SK-N-SH (cell line): ENCODE measurements around the gene ZCCHC14. TPM values are rescaled to one million over a fixed set of nuclear protein-coding genes. Genes with fewer than 3 reads are reported as not detected.

ENCODE experiments used
- CTCF ChIA-PET: fragments of 300-600, 350-600 bp; formaldehyde crosslinking; extraction: SDS; loops from one replicate; lab custom pipeline; 2021; lab: Yijun Ruan, JAX
- POLR2A ChIA-PET: fragments of 350-600 bp; sonication (Branson Sonifier 250); formaldehyde crosslinking; extraction: SDS; loops from one replicate; lab custom pipeline; 2020; ENCODE audit warnings: antibody characterized with exemption, inconsistent platforms; lab: Yijun Ruan, JAX
- DNase-seq: peaks from one replicate; pipeline ENCODE4 v3.0.0; 2012
- H2AFZ ChIP-seq: fragments of 200-600 bp; sonication (generic); 2 replicates; pipeline ENCODE4 v1.8.1; 2016; ENCODE audit warnings: antibody characterized with exemption, mild to moderate bottlenecking, low read depth
- H3F3A ChIP-seq: fragments of 200-600 bp; sonication (generic); replicated peaks from 2 replicates; pipeline ENCODE3; 2016; ENCODE audit warnings: antibody characterized with exemption, mild to moderate bottlenecking; ENCODE audit not compliant: insufficient read depth
- H3K27ac ChIP-seq, 2 experiments: fragments of 200-500 bp in 1 of 2; fragments of 200-600 bp in 1 of 2; sonication (Bioruptor generic) in 1 of 2; sonication (generic), shearing (Covaris generic) in 1 of 2; 2 replicates each; pipeline versions ENCODE4 v1.5.1 to v1.6.1; 2014 to 2016; ENCODE audit warnings: low read depth in 2 of 2, inconsistent platforms in 1 of 2, low read length in 1 of 2, mild to moderate bottlenecking in 1 of 2, mixed read lengths in 1 of 2
- H3K27me3 ChIP-seq: fragments of 200-600 bp; sonication (generic), shearing (Covaris generic); 2 replicates; pipeline ENCODE4 v1.6.1; 2016; ENCODE audit warnings: mixed run types; ENCODE audit not compliant: insufficient read depth
- H3K36me3 ChIP-seq, 2 experiments: fragments of 200-500 bp in 1 of 2; fragments of 200-600 bp in 1 of 2; sonication (Bioruptor generic) in 1 of 2; sonication (generic) in 1 of 2; replicated peaks in 1 of 2; 2 replicates each; pipeline versions ENCODE3 to v1.5.1; 2014 to 2016; ENCODE audit warnings: low read length in 1 of 2, mild to moderate bottlenecking in 1 of 2; ENCODE audit not compliant: insufficient read depth in 2 of 2, control insufficient read depth in 1 of 2
- H3K4me1 ChIP-seq, 2 experiments: fragments of 200-500 bp in 1 of 2; fragments of 200-600 bp in 1 of 2; sonication (Bioruptor generic) in 1 of 2; sonication (generic), shearing (Covaris generic) in 1 of 2; 2 replicates each; pipeline versions ENCODE4 v1.5.1 to v1.6.1; 2014 to 2016; ENCODE audit warnings: low read depth in 1 of 2, low read length in 1 of 2, mixed run types in 1 of 2; ENCODE audit not compliant: insufficient read depth in 2 of 2, control insufficient read depth in 1 of 2
- H3K4me2 ChIP-seq: fragments of 200-600 bp; sonication (generic), shearing (Covaris generic); 2 replicates; pipeline ENCODE4 v1.6.1; 2017; ENCODE audit warnings: mixed run types
- H3K4me3 ChIP-seq, 2 experiments: fragments of 200-500 bp in 1 of 2; fragments of 200-600 bp in 1 of 2; sonication (Bioruptor generic) in 1 of 2; sonication (generic), shearing (Covaris generic) in 1 of 2; 2 replicates each; pipeline versions ENCODE4 v1.5.1 to v1.8.1; 2014 to 2016; ENCODE audit warnings: low read depth in 2 of 2, inconsistent platforms in 1 of 2, low read length in 1 of 2, mild to moderate bottlenecking in 1 of 2, mixed read lengths in 1 of 2, moderate library complexity in 1 of 2
- H3K79me2 ChIP-seq: fragments of 200-600 bp; sonication (generic); 2 replicates; pipeline ENCODE4 v1.8.1; 2017; ENCODE audit warnings: mild to moderate bottlenecking; ENCODE audit not compliant: insufficient read depth
- H3K9ac ChIP-seq: fragments of 200-600 bp; sonication (generic); 2 replicates; pipeline ENCODE4 v1.6.1; 2017; ENCODE audit warnings: mixed run types
- H3K9me2 ChIP-seq: fragments of 200-600 bp; sonication (generic); 2 replicates; pipeline ENCODE4 v1.6.1; 2017; ENCODE audit warnings: mixed run types
- H3K9me3 ChIP-seq: fragments of 200-600 bp; sonication (generic); 2 replicates; pipeline ENCODE4 v1.6.1; 2017; ENCODE audit warnings: mixed run types, mild to moderate bottlenecking, moderate library complexity
- H4K20me1 ChIP-seq: fragments of 200-600 bp; sonication (generic); 2 replicates; pipeline ENCODE4 v1.6.1; 2017; ENCODE audit warnings: mild to moderate bottlenecking, mixed run types; ENCODE audit not compliant: insufficient read depth
- CHD2 ChIP-seq: fragments of 150-350 bp; IDR thresholded peaks from 2 replicates; pipeline ENCODE4 v1.6.1; 2018; ENCODE audit warnings: low read length; ENCODE audit not compliant: partially characterized antibody
- CTCF ChIP-seq: fragments of 200-600 bp; sonication (generic); IDR thresholded peaks from 2 replicates; pipeline ENCODE4 v1.6.1; 2017; ENCODE audit warnings: antibody characterized with exemption, mild to moderate bottlenecking, moderate library complexity
- FOSL2 ChIP-seq: IDR thresholded peaks from 2 replicates; pipeline ENCODE4 v1.4.0; 2012; ENCODE audit warnings: low read depth, mild to moderate bottlenecking, moderate library complexity, borderline replicate concordance
- GABPA ChIP-seq: IDR thresholded peaks from 2 replicates; pipeline ENCODE4 v1.4.0; 2012; ENCODE audit warnings: low read depth, mild to moderate bottlenecking
- MEF2A ChIP-seq: IDR thresholded peaks from 2 replicates; pipeline ENCODE4 v1.4.0; 2012; ENCODE audit warnings: low read depth, borderline replicate concordance
- NFIC ChIP-seq: IDR thresholded peaks from 2 replicates; pipeline ENCODE4 v1.4.0; 2012; ENCODE audit warnings: borderline replicate concordance
- RAD21 ChIP-seq: IDR thresholded peaks from 2 replicates; pipeline ENCODE4 v1.6.1; 2012; ENCODE audit warnings: mild to moderate bottlenecking, low read length
- RCOR1 ChIP-seq: fragments of 150-350 bp; IDR thresholded peaks from 2 replicates; pipeline ENCODE4 v1.6.1; 2017; ENCODE audit warnings: antibody characterized with exemption, low read length
- REST ChIP-seq: IDR thresholded peaks from 2 replicates; pipeline ENCODE4 v1.6.1; 2012; ENCODE audit warnings: mild to moderate bottlenecking, low read depth, low read length, moderate library complexity
- SMC3 ChIP-seq: IDR thresholded peaks from 2 replicates; pipeline ENCODE4 v1.6.1; 2012; ENCODE audit warnings: low read depth, low read length, improper control_type of control experiment
- USF2 ChIP-seq: fragments of 150-350 bp; IDR thresholded peaks from 2 replicates; pipeline ENCODE4 v1.6.1; 2017; ENCODE audit warnings: antibody characterized with exemption, low read length, low read depth, borderline replicate concordance
- WGBS: methylation state at CpG from one replicate; pipeline ENCODE4 v1.1.6; 2017; ENCODE audit warnings: low lambda C conversion rate; 5-methylcytosine and 5-hydroxymethylcytosine counted together
- polyA plus RNA-seq, 3 experiments: library from polyadenylated mRNA; depleted of rRNA; stranded (reverse); fragments of >200 nt; gene quantifications; 2 replicates each; pipeline ENCODE4 v1.2.3, GENCODE V29; 2012

ZCCHC14 gene
- polyA plus RNA-seq, 1 of the 3 experiments (the other 2 are of a cell fraction), result 5.7 TPM

- H3K4me1 ChIP-seq, result peaks cover 16 to 17% of the 10 kb centered on the region in 2 experiments
- no peak overlapping the region for H3K27ac ChIP-seq
- WGBS, result 89% methylated on average over 12 of the region's 14 CpGs
- POLR2A ChIA-PET, result interaction anchor here (0.6 kb wide), 1 partner anchor 10 kb away, joined by 3 read pairs; no protein-coding TSS in a partner anchor
- TF ChIP-seq RAD21, result no peak
- TF ChIP-seq CHD2, result no peak
- TF ChIP-seq FOSL2, result no peak
- no peak for TF ChIP-seq REST
- no peak for TF ChIP-seq CTCF
- no peak for TF ChIP-seq MEF2A
- TF ChIP-seq RCOR1, result no peak
- TF ChIP-seq SMC3, result no peak
- no peak for TF ChIP-seq USF2
- TF ChIP-seq GABPA, result no peak
- no peak for TF ChIP-seq NFIC
- H3K36me3 ChIP-seq, result peaks cover 7 to 17% of the 10 kb centered on the region in 2 experiments
- no peaks in the 10 kb centered on the region for H3K9me2 ChIP-seq
- H4K20me1 ChIP-seq, result peaks cover 8% of the 10 kb centered on the region
- no peak overlapping the region for H3K9ac ChIP-seq
- peaks cover 63% of the 10 kb centered on the region for H3K79me2 ChIP-seq
- no peak overlapping the region for H3K4me3 ChIP-seq
- H3K4me2 ChIP-seq, result no peak overlapping the region
- DNase-seq, result no peak
- H3K9me3 ChIP-seq, result no peaks in the 10 kb centered on the region
- CTCF ChIA-PET, result interaction anchor here (1.1 to 2.0 kb wide), 6 partner anchors 8 to 183 kb away, joined by 3 to 11 read pairs (median 4); no protein-coding TSS in a partner anchor
- no peak overlapping the region for H2AFZ ChIP-seq
- H3F3A ChIP-seq, result peaks cover 22% of the 10 kb centered on the region
- no peaks in the 10 kb centered on the region for H3K27me3 ChIP-seq
These were observed 39.5 kb downstream of the ZCCHC14 start for GRCh38 chr16:87453326-87453725.
